WTC11 (cell line): Measurements from ENCODE around the gene EYS. TPM values are rescaled to one million over a fixed set of nuclear protein-coding genes. Genes with fewer than 3 reads are reported as not detected.

Experiments used
- ATAC-seq: fragments of 200-7000 bp; cut with Tn5 transposase; 2 replicates; pipeline ENCODE4 v1.10.0; 2021; ENCODE audit warnings: mild to moderate bottlenecking, moderate library complexity
- CTCF ChIA-PET: fragments of 300-600 bp; sonication (Branson Sonifier 250); formaldehyde crosslinking; loops from one replicate; lab custom pipeline; 2021; ENCODE audit warnings: antibody characterized with exemption; lab: Charles Lee
- POLR2A ChIA-PET: fragments of 350-600 bp; sonication (Branson Sonifier 250); formaldehyde crosslinking; loops from one replicate; lab custom pipeline; 2021; ENCODE audit warnings: antibody characterized with exemption; lab: Charles Lee
- DNase-seq: peaks from one replicate; pipeline ENCODE4 v3.0.0; 2021; ENCODE audit warnings: low spot score
- H3K27ac Mint-ChIP-seq: 2 replicates; pipeline ENCODE4 v1.8.0; 2021; ENCODE audit warnings: mixed read lengths
- H3K27me3 Mint-ChIP-seq: 2 replicates; pipeline ENCODE4 v1.8.0; 2021; ENCODE audit warnings: low read depth, mild to moderate bottlenecking, moderate library complexity, mixed read lengths
- H3K36me3 Mint-ChIP-seq: 2 replicates; pipeline ENCODE4 v1.8.0; 2021; ENCODE audit warnings: mixed read lengths
- H3K4me1 Mint-ChIP-seq: 2 replicates; pipeline ENCODE4 v1.8.0; 2022; ENCODE audit warnings: mixed read lengths
- H3K4me3 Mint-ChIP-seq: 2 replicates; pipeline ENCODE4 v1.8.0; 2021; ENCODE audit warnings: mild to moderate bottlenecking, moderate library complexity, mixed read lengths
- H3K9me3 Mint-ChIP-seq: 2 replicates; pipeline ENCODE4 v1.8.0; 2021; ENCODE audit warnings: mixed read lengths
- AR ChIP-seq: fragments of 250-450 bp; sonication (Bioruptor Pico); IDR thresholded peaks from 2 replicates; pipeline ENCODE4 v1.9.0; 2021; ENCODE audit warnings: mild to moderate bottlenecking
- ATF1 ChIP-seq: sonication (generic); formaldehyde crosslinking; IDR thresholded peaks from 2 replicates; pipeline ENCODE4 v1.8.1; 2023; ENCODE audit warnings: mild to moderate bottlenecking, moderate library complexity, missing genetic modification reagents
- ATF3 ChIP-seq: sonication (generic); formaldehyde crosslinking; conservative IDR thresholded peaks from 2 replicates; pipeline ENCODE4 v1.8.1; 2022; ENCODE audit warnings: mild to moderate bottlenecking, missing genetic modification reagents
- ELF4 ChIP-seq: sonication (generic); formaldehyde crosslinking; IDR thresholded peaks from 2 replicates; pipeline ENCODE4 v1.8.1; 2022; ENCODE audit warnings: low read depth, mild to moderate bottlenecking, moderate library complexity, missing genetic modification reagents
- EMX1 ChIP-seq: fragments of 250-450 bp; sonication (Bioruptor Pico); IDR thresholded peaks from 2 replicates; pipeline ENCODE4 v1.8.0; 2021; ENCODE audit warnings: mild to moderate bottlenecking
- GRHL2 ChIP-seq: fragments of 250-450 bp; sonication (Bioruptor Pico); IDR thresholded peaks from 2 replicates; pipeline ENCODE4 v1.8.0; 2022; ENCODE audit warnings: mild to moderate bottlenecking, moderate library complexity; ENCODE audit not compliant: insufficient replicate concordance, severe bottlenecking
- HMGXB4 ChIP-seq: sonication (generic); formaldehyde crosslinking; IDR thresholded peaks from 2 replicates; pipeline ENCODE4 v1.8.1; 2023; ENCODE audit warnings: mild to moderate bottlenecking, moderate library complexity, missing genetic modification reagents
- KAT7 ChIP-seq: sonication (generic); formaldehyde crosslinking; IDR thresholded peaks from 2 replicates; pipeline ENCODE4 v1.8.1; 2023; ENCODE audit warnings: missing genetic modification reagents, mild to moderate bottlenecking, borderline replicate concordance
- MAX ChIP-seq: sonication (generic); formaldehyde crosslinking; IDR thresholded peaks from 2 replicates; pipeline ENCODE4 v1.8.0; 2022; ENCODE audit warnings: mild to moderate bottlenecking, missing genetic modification reagents
- NR1H2 ChIP-seq: sonication (generic); formaldehyde crosslinking; IDR thresholded peaks from 2 replicates; pipeline ENCODE4 v1.9.0; 2021; ENCODE audit warnings: mild to moderate bottlenecking, moderate library complexity, missing genetic modification reagents
- NR3C1 ChIP-seq: sonication (generic); formaldehyde crosslinking; conservative IDR thresholded peaks from 2 replicates; pipeline ENCODE4 v1.8.1; 2023; ENCODE audit warnings: low read depth, mild to moderate bottlenecking, missing genetic modification reagents
- PRDM15 ChIP-seq: sonication (generic); formaldehyde crosslinking; IDR thresholded peaks from 2 replicates; pipeline ENCODE4 v1.8.0; 2022; ENCODE audit warnings: missing genetic modification reagents
- PRRX2 ChIP-seq: fragments of 250-450 bp; sonication (Bioruptor Pico); IDR thresholded peaks from 2 replicates; pipeline ENCODE4 v1.8.0; 2021; ENCODE audit warnings: mild to moderate bottlenecking
- RORB ChIP-seq: fragments of 250-450 bp; sonication (Bioruptor Pico); IDR thresholded peaks from 2 replicates; pipeline ENCODE4 v1.9.0; 2021; ENCODE audit warnings: mild to moderate bottlenecking
- TCF7 ChIP-seq: sonication (generic); formaldehyde crosslinking; IDR thresholded peaks from 2 replicates; pipeline ENCODE4 v1.8.0; 2022; ENCODE audit warnings: mild to moderate bottlenecking, low read depth, missing genetic modification reagents, moderate library complexity
- TEAD1 ChIP-seq: sonication (generic); formaldehyde crosslinking; IDR thresholded peaks from 2 replicates; pipeline ENCODE4 v1.8.0; 2022; ENCODE audit warnings: mild to moderate bottlenecking, missing genetic modification reagents
- TEAD4 ChIP-seq: sonication (generic); formaldehyde crosslinking; IDR thresholded peaks from 2 replicates; pipeline ENCODE4 v1.8.0; 2022; ENCODE audit warnings: mild to moderate bottlenecking, missing genetic modification reagents
- ZNF671 ChIP-seq: fragments of 250-450 bp; sonication (Bioruptor Pico); IDR thresholded peaks from 2 replicates; pipeline ENCODE4 v1.8.0; 2021; ENCODE audit warnings: mild to moderate bottlenecking
- total RNA-seq: library from RNA; stranded (reverse); gene quantifications from 3 replicates; pipeline ENCODE4 v1.2.3, GENCODE V29; 2021

The EYS gene
- total RNA-seq, 1 experiment from 2014 or later, result not detected

GRCh38 chr6:64721865-64722264, 985.2 kb downstream of the EYS start (continued):
- TF ChIP-seq EMX1 (CRISPR knock-in tag), result no peak
- TF ChIP-seq AR (CRISPR knock-in tag), result no peak
- no peak for TF ChIP-seq PRDM15 (CRISPR knock-in tag)
- TF ChIP-seq GRHL2 (CRISPR knock-in tag), result no peak
- no peak for TF ChIP-seq NR3C1
- TF ChIP-seq KAT7 (CRISPR knock-in tag), result no peak
- no peak for TF ChIP-seq HMGXB4 (CRISPR knock-in tag)

- Mint-ChIP-seq H3K27me3 (peaks cover 5% of the 10 kb centered on the region), H3K36me3 (peaks cover 16% of the 10 kb centered on the region), H3K4me3 (no peak overlapping the region), H3K4me1 (no peaks in the 10 kb centered on the region), H3K27ac (no peak overlapping the region), H3K9me3 (peaks cover 52% of the 10 kb centered on the region)
- ATAC-seq, result no peak
- CTCF ChIA-PET, result no interaction called here
- POLR2A ChIA-PET, result no interaction called here
- DNase-seq, result no peak
- TF ChIP-seq PRRX2 (CRISPR knock-in tag) (no peak), MAX (CRISPR knock-in tag) (no peak), ELF4 (no peak), AR (CRISPR knock-in tag) (no peak), EMX1 (CRISPR knock-in tag) (no peak), RORB (CRISPR knock-in tag) (no peak), ATF1 (CRISPR knock-in tag) (no peak), NR1H2 (CRISPR knock-in tag) (no peak), TEAD1 (CRISPR knock-in tag) (no peak), TEAD4 (CRISPR knock-in tag) (no peak), ATF3 (CRISPR knock-in tag) (no peak), TCF7 (CRISPR knock-in tag) (no peak), ZNF671 (CRISPR knock-in tag) (no peak)
Measured at GRCh38 chr6:64717281-64717680, 989.7 kb downstream of the EYS start.
